CD4-positive, CD25-positive, alpha-beta regulatory T cell (primary cell): ENCODE data around the gene MYL6. TPM values are rescaled to one million over a fixed set of nuclear protein-coding genes. Genes with fewer than 3 reads are reported as not detected.

Experiments used
- ATAC-seq, 2 donors: fragments of 150-1000 bp; cut with Tn5 transposase; one replicate each; pipeline ENCODE4 v1.10.0; 2021; ENCODE audit warnings: low read depth in 2 of 2, moderate number of reproducible peaks in 2 of 2, moderate library complexity in 1 of 2
- DNase-seq, 3 donors: peaks; one replicate each; pipeline versions ENCODE4 v3.0.0 to v3.0.0-alpha.2; 2012 to 2022; ENCODE audit warnings: mixed read lengths in 1 of 3
- H3K27ac ChIP-seq: one replicate; pipeline ENCODE4 v1.7.0; 2013; ENCODE audit warnings: mild to moderate bottlenecking, low read length; ENCODE audit not compliant: insufficient read depth, poor library complexity, severe bottlenecking
- H3K27me3 ChIP-seq: one replicate; pipeline ENCODE4 v1.7.0; 2013; ENCODE audit warnings: low read length; ENCODE audit not compliant: control insufficient read depth, insufficient read depth
- H3K36me3 ChIP-seq: one replicate; pipeline ENCODE4 v1.7.0; 2013; ENCODE audit warnings: mild to moderate bottlenecking, low read length, moderate library complexity; ENCODE audit not compliant: control insufficient read depth, insufficient read depth
- H3K4me1 ChIP-seq: 2 replicates; pipeline ENCODE4 v1.7.0; 2013; ENCODE audit warnings: mild to moderate bottlenecking, low read length; ENCODE audit not compliant: insufficient read depth, control insufficient read depth, poor library complexity, severe bottlenecking
- H3K4me3 ChIP-seq: one replicate; pipeline ENCODE4 v1.7.0; 2013; ENCODE audit warnings: low read depth, mild to moderate bottlenecking, low read length, moderate library complexity
- H3K9me3 ChIP-seq, 2 experiments: 1 replicate in 1 of 2; 2 replicates in 1 of 2; pipeline ENCODE4 v1.7.0; 2013; ENCODE audit warnings: low read length in 2 of 2, mild to moderate bottlenecking in 1 of 2, moderate library complexity in 1 of 2; ENCODE audit not compliant: control insufficient read depth in 2 of 2
- H3K27ac Mint-ChIP-seq, 3 donors: one replicate each; pipeline ENCODE4 v1.8.0; 2020 to 2022; ENCODE audit warnings: mild to moderate bottlenecking in 3 of 3, mixed read lengths in 3 of 3, moderate library complexity in 2 of 3
- H3K27me3 Mint-ChIP-seq: one replicate; pipeline ENCODE4 v1.8.0; 2022; ENCODE audit warnings: mild to moderate bottlenecking, mixed read lengths
- H3K36me3 Mint-ChIP-seq: one replicate; pipeline ENCODE4 v1.8.0; 2020; ENCODE audit warnings: mixed read lengths
- H3K4me1 Mint-ChIP-seq, 4 donors: one replicate each; pipeline ENCODE4 v1.8.0; 2020 to 2022; ENCODE audit warnings: mixed read lengths in 4 of 4, mild to moderate bottlenecking in 1 of 4
- H3K4me3 Mint-ChIP-seq, 4 donors: one replicate each; pipeline ENCODE4 v1.8.0; 2020 to 2022; ENCODE audit warnings: mild to moderate bottlenecking in 4 of 4, mixed read lengths in 4 of 4, moderate library complexity in 3 of 4
- H3K9me3 Mint-ChIP-seq, 7 donors: one replicate each; pipeline ENCODE4 v1.8.0; 2020 to 2022; ENCODE audit warnings: mixed read lengths in 7 of 7, mild to moderate bottlenecking in 3 of 7, moderate library complexity in 2 of 7
- polyA plus RNA-seq, 4 donors: library from polyadenylated mRNA; unstranded; fragments of 300-500 nt; fragmentation: Illumina TruSeq; gene quantifications; one replicate each; pipeline ENCODE4 v1.2.3, GENCODE V29; 2021
- total RNA-seq: library from RNA; stranded (reverse); gene quantifications from one replicate; pipeline ENCODE4 v1.2.3, GENCODE V29; 2022

Gene MYL6
- total and polyA plus RNA-seq, 5 donors from 2014 or later = 933 to 3,471 (median 2,640) TPM

DNA sequence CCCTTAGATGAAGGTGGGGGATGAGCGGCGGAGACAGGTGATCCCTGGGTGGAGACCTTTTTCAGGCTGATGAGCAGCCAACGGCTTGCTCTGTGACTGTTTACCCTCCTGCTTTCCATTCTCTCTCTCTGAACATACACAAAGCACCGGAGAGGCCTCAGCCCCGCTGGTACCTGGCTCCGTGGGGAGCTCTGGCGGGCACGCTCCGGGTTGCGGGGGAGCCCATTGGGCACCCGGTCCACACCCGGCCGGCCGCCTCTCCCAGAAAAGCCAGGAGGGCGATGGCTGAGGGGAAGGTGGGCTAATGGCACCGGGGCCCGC, 30.6 kb downstream of the MYL6 start:
- Mint-ChIP-seq H3K4me1 (peaks cover 28 to 64% (median 42%) of the 10 kb centered on the region in 4 donors), H3K4me3 (peak overlapping the region; percentile 92 to 96 (median 95)), H3K36me3 (peaks cover 21% of the 10 kb centered on the region), H3K9me3 (peaks cover 0 to 1% (median 0%) of the 10 kb centered on the region in 7 donors), H3K27me3 (peaks cover 16% of the 10 kb centered on the region), H3K27ac (peak overlapping the region; percentile 90 to 96 (median 94))
- H3K4me3 ChIP-seq = peak overlapping the region; percentile 84
- H3K27ac ChIP-seq = peak overlapping the region; percentile 86
- no peaks in the 10 kb centered on the region for H3K9me3 ChIP-seq
- peaks cover 32% of the 10 kb centered on the region for H3K4me1 ChIP-seq
- no peaks in the 10 kb centered on the region for H3K27me3 ChIP-seq
- DNase-seq (peak in 1 of 3 donors; percentile 21), ATAC-seq (peak in 1 of 2 donors; percentile 4)
- H3K36me3 ChIP-seq = peaks cover 28% of the 10 kb centered on the region

DNA sequence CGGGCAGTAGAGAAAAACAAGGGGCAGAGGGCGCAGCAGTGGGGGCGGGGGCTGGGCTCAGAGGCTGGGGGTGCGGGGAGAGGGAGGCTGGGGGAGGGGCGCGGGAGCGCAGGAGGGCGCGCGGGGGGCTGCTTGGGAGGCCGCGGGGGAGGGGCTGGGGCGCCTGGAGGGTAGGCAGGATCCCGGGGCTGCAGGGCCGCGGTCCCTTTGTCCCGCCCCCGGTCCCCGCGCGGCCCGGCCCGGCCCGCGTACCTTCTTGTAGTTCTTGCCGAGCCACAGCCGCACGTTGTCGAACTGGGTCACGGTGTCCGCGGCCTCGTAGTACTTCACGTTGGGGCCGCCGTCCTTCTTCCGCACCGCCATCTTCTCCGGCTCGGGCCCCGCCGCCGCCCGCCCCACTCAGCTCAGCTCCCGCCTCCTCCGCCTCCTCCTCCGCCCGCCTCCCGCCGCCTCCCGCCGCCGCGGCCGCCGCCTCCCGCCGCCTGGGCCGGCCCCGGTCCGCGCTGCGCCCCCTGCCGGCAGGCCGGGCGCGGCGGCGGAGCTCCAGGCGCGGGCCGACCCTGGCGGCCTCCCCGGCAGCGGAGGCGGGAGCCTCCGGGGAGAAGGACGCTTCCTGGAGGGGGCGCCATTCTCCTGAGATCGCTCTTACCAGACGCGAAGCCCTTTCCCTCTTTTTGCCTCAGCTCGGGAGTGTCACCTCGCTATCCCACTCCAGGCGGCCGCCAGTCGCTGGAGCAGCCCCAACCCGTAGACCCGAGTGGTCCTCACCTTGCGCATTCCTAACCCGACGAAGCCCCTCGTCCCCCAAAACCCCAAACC, 31.1 kb downstream of the MYL6 start, which contains the start of gene SMARCC2:
SMARCC2 (minus strand) TSS at position 385 of the 819 bp plus-strand sequence; CDS start at position 363, 22 bp downstream.
- H3K4me1 Mint-ChIP-seq = peaks cover 28 to 63% (median 42%) of the 10 kb centered on the region in 4 donors
- peaks cover 0 to 1% (median 0%) of the 10 kb centered on the region in 7 donors for H3K9me3 Mint-ChIP-seq
- Histone ChIP-seq H3K4me3 (peak within 1 kb of the TSS; percentile 84), H3K27ac (peak within 1 kb of the TSS; percentile 86), H3K27me3 (no peaks in the 10 kb centered on the region), H3K36me3 (peaks cover 23% of the 10 kb centered on the region), H3K4me1 (peaks cover 32% of the 10 kb centered on the region), H3K9me3 (no peaks in the 10 kb centered on the region)
- H3K4me3 Mint-ChIP-seq = peak within 1 kb of the TSS; percentile 95 to 99 (median 96)
- ATAC-seq = peak; percentile 86 to 88
- peak; percentile 84 for DNase-seq
- H3K27me3 Mint-ChIP-seq = peaks cover 16% of the 10 kb centered on the region
- peak within 1 kb of the TSS; percentile 97 to 99 (median 99) for H3K27ac Mint-ChIP-seq
- H3K36me3 Mint-ChIP-seq = peaks cover 15% of the 10 kb centered on the region

DNA sequence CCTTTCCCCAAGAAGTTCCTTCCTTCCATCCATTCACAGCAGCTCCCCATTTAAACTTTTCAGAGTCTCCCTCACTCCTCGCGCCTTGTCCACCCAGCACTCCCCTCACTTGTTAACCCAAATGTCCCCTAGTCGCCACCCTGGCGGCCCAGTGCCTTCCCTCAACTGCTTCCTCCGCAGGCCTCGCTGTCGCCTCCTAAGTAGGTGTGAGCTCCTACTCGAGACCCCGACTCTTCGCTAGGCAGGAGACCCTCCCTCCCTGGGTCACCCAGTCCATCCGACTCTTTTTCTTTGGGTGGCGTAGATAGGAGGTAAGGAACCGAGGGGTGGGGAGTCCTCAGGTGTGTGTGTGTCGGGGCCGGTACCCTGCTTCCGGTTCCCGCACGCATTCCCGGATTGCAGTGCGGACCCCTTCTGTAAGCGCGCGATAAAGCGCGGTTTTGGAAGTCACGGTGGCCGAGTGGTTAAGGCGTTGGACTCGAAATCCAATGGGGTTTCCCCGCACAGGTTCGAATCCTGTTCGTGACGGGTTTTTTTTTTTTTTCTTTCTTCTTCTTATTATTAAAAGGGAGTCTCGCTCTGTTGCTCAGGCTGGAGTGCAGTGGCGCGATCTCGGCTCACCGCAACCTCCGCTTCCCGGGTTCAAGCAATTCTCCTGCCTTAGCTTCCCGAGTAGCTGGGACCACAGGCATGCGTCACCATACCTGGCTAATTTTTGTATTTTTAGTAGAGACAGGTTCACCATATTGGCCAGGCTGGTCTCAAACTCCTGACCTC, 31.9 kb downstream of the MYL6 start:
- Histone ChIP-seq H3K4me3 (peak overlapping the region; percentile 71), H3K4me1 (peaks cover 32% of the 10 kb centered on the region), H3K36me3 (peaks cover 15% of the 10 kb centered on the region), H3K27me3 (no peaks in the 10 kb centered on the region), H3K27ac (peak overlapping the region; percentile 86), H3K9me3 (no peaks in the 10 kb centered on the region)
- H3K9me3 Mint-ChIP-seq = peaks cover 0 to 1% (median 0%) of the 10 kb centered on the region in 7 donors
- peaks cover 16% of the 10 kb centered on the region for H3K27me3 Mint-ChIP-seq
- peaks cover 7% of the 10 kb centered on the region for H3K36me3 Mint-ChIP-seq
- DNase-seq (peak; percentile 56 to 78 (median 69)), ATAC-seq (peak; percentile 9 to 20)
- peak overlapping the region; percentile 95 to 99 (median 96) for H3K4me3 Mint-ChIP-seq
- peak overlapping the region; percentile 97 to 99 (median 99) for H3K27ac Mint-ChIP-seq
- peaks cover 31 to 62% (median 39%) of the 10 kb centered on the region in 4 donors for H3K4me1 Mint-ChIP-seq

DNA sequence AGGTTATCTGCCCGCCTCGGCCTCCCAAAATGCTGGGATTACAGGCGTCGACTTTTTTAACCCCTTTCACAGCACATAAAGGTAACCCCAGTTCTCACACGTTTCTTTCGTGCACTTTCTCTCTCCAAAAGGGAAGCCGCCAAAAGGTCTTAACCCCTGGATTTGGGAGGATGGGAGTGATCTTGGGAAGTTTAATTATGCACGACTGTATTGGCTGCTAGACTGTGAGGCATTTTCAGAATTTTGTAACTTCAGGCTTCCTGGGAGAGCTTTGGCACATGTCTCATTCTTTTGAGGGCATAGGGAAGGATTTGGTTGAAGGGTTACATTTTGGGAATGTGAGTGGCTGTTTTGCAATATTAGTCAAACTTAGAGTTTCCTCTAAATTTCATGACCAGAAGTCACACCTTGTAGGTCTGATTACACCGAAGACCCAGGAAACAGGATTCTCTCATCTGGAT, 32.6 kb downstream of the MYL6 start:
- Histone ChIP-seq H3K9me3 (no peaks in the 10 kb centered on the region), H3K4me1 (peaks cover 32% of the 10 kb centered on the region), H3K4me3 (peak overlapping the region; percentile 71), H3K27me3 (no peaks in the 10 kb centered on the region), H3K36me3 (peaks cover 11% of the 10 kb centered on the region), H3K27ac (peak overlapping the region; percentile 86)
- ATAC-seq (no peak), DNase-seq (no peak)
- peaks cover 6% of the 10 kb centered on the region for H3K36me3 Mint-ChIP-seq
- H3K9me3 Mint-ChIP-seq = peaks cover 0 to 1% (median 0%) of the 10 kb centered on the region in 7 donors
- peak overlapping the region; percentile 95 to 99 (median 96) for H3K4me3 Mint-ChIP-seq
- peak overlapping the region; percentile 97 to 99 (median 99) for H3K27ac Mint-ChIP-seq
- peaks cover 16% of the 10 kb centered on the region for H3K27me3 Mint-ChIP-seq
- peaks cover 30 to 60% (median 37%) of the 10 kb centered on the region in 4 donors for H3K4me1 Mint-ChIP-seq

DNA sequence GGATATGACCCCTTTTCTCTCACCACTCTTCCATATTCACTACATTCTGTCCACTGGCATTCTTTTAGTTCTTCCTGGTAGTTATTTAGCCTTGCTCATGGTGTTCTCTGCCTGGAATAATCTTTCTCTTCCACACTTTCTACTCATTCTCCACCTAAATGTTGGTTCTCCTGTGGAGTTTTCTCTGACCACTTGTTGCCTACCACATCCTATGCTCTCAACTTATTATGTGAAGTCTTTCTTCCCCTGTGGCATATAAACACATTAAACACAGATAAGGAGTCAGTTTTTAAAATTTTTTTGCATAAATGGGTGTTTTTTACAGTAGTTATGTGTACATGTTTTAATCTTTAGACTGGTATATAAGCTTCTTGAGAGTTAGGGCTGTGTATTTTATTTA, 34.4 kb downstream of the MYL6 start:
- Mint-ChIP-seq H3K4me3 (peak overlapping the region in 3 of 4 donors; percentile 56 to 94 (median 70)), H3K27me3 (peaks cover 16% of the 10 kb centered on the region)

DNA sequence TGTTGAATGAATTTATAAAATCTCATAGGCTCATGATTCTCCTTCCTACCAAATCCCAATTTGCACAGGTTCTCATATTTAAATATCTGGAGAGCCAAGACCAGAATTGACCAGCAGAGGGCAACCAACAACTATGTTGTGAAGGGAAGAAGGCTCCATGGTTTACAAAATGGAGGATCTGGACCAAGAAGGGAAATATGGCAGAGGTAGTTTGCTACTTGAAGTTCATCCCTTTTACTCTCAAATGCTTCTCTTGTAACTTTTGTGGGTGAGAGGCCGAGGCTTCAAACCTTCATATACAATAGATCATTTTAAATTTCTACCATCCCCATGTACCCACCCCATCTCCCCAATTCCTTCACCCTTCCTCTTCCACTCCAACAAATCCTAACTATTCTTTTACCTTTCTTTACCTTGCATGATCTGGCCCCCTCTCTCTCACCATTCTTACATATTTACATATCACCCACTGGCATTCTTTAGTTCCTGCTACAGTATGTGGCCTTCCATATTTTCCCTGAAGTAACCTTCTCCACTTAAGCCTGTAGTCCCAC, 34.9 kb downstream of the MYL6 start:
- Mint-ChIP-seq H3K4me1 (peaks cover 17 to 41% (median 21%) of the 10 kb centered on the region in 4 donors), H3K4me3 (peak overlapping the region in 3 of 4 donors; percentile 56 to 94 (median 70)), H3K27me3 (peaks cover 15% of the 10 kb centered on the region), H3K36me3 (peaks cover 4% of the 10 kb centered on the region), H3K27ac (peak overlapping the region in 2 of 3 donors; percentile 26 to 81), H3K9me3 (peaks cover 0 to 1% (median 0%) of the 10 kb centered on the region in 7 donors)
- no peak overlapping the region for H3K4me3 ChIP-seq
- peak; percentile 62 to 88 (median 76) for DNase-seq
- no peaks in the 10 kb centered on the region for H3K27me3 ChIP-seq
- H3K4me1 ChIP-seq = peaks cover 21% of the 10 kb centered on the region
- no peaks in the 10 kb centered on the region for H3K36me3 ChIP-seq
- no peak for ATAC-seq
- H3K9me3 ChIP-seq = no peaks in the 10 kb centered on the region
- no peak overlapping the region for H3K27ac ChIP-seq

More for the DNA sequence above, 34.4 kb downstream of the MYL6 start:
- Mint-ChIP-seq H3K9me3 (peaks cover 0 to 1% (median 0%) of the 10 kb centered on the region in 7 donors), H3K36me3 (peaks cover 4% of the 10 kb centered on the region), H3K27ac (peak overlapping the region in 2 of 3 donors; percentile 26 to 81), H3K4me1 (peaks cover 22 to 46% (median 26%) of the 10 kb centered on the region in 4 donors)
- Histone ChIP-seq H3K9me3 (no peaks in the 10 kb centered on the region), H3K27ac (no peak overlapping the region), H3K4me3 (no peak overlapping the region), H3K4me1 (peaks cover 26% of the 10 kb centered on the region), H3K36me3 (no peaks in the 10 kb centered on the region), H3K27me3 (no peaks in the 10 kb centered on the region)
- ATAC-seq (no peak), DNase-seq (no peak)
